ENCODE measurements around the gene MAP2K5. TPM values are rescaled to one million over a fixed set of nuclear protein-coding genes. Genes with fewer than 3 reads are reported as not detected.

The MAP2K5 gene
- total RNA-seq, 2 experiments from 2014 or later, result 15.4 to 20.6 TPM

- CTCF ChIA-PET, result interaction anchor here (0.5 to 3.7 kb wide), 8 partner anchors 11 to 932 kb away, joined by 3 to 46 read pairs (median 4); no protein-coding TSS in a partner anchor
- peaks cover 58% of the 10 kb centered on the region for H3K27me3 Mint-ChIP-seq (ENCODE audit: low read depth)
- peak overlapping the region; percentile 65 for H3K4me3 Mint-ChIP-seq
- DNase-seq, result no peak
- no peaks in the 10 kb centered on the region for H3K36me3 Mint-ChIP-seq (ENCODE audit: low read depth)
- peaks cover 36% of the 10 kb centered on the region for H3K4me1 Mint-ChIP-seq (ENCODE audit: low read depth)
- intact Hi-C loops (cut with micrococcal nuclease), result loop anchor here (5.0 kb wide), 2 partner anchors 72 to 767 kb away; partner anchors contain the start of gene SMAD3
- no peak overlapping the region for H3K27ac Mint-ChIP-seq
- H3K9me3 Mint-ChIP-seq, result no peaks in the 10 kb centered on the region
These were observed 292.2 kb downstream of the MAP2K5 start for GRCh38 chr15:67834581-67835296.

GRCh38 chr15:67835297-67836133, 293.0 kb downstream of the MAP2K5 start:
- H3K4me3 Mint-ChIP-seq, result peak overlapping the region; percentile 65
- peaks cover 4% of the 10 kb centered on the region for H3K36me3 Mint-ChIP-seq (ENCODE audit: low read depth)
- H3K27me3 Mint-ChIP-seq (ENCODE audit: low read depth), result peaks cover 55% of the 10 kb centered on the region
- CTCF ChIA-PET, result interaction anchor here (0.6 to 3.7 kb wide), 20 partner anchors 11 to 933 kb away, joined by 3 to 46 read pairs (median 4); partner anchors contain the start of gene C15orf61
- DNase-seq, result no peak
- H3K27ac Mint-ChIP-seq, result no peak overlapping the region
- intact Hi-C loops (cut with micrococcal nuclease), result loop anchor here (1.0 to 5.0 kb wide), 5 partner anchors 73 to 889 kb away; partner anchors contain the start of gene SMAD3
- no peaks in the 10 kb centered on the region for H3K9me3 Mint-ChIP-seq
- H3K4me1 Mint-ChIP-seq (ENCODE audit: low read depth), result peaks cover 39% of the 10 kb centered on the region

GRCh38 chr15:67836134-67836455, 293.6 kb downstream of the MAP2K5 start:
- intact Hi-C loops (cut with micrococcal nuclease), result loop anchor here (1.0 to 5.0 kb wide), 5 partner anchors 74 to 890 kb away; partner anchors contain the start of gene SMAD3
- H3K4me3 Mint-ChIP-seq, result peak overlapping the region; percentile 65
- no peaks in the 10 kb centered on the region for H3K9me3 Mint-ChIP-seq
- H3K27me3 Mint-ChIP-seq (ENCODE audit: low read depth), result peaks cover 49% of the 10 kb centered on the region
- H3K36me3 Mint-ChIP-seq (ENCODE audit: low read depth), result peaks cover 4% of the 10 kb centered on the region
- no peak overlapping the region for H3K27ac Mint-ChIP-seq
- CTCF ChIA-PET, result interaction anchor here (0.7 to 3.7 kb wide), 17 partner anchors 16 to 887 kb away, joined by 3 to 46 read pairs (median 4); partner anchors contain the start of gene C15orf61
- H3K4me1 Mint-ChIP-seq (ENCODE audit: low read depth), result peaks cover 42% of the 10 kb centered on the region
- DNase-seq, result no peak

- no peaks in the 10 kb centered on the region for H3K9me3 Mint-ChIP-seq
- peaks cover 46% of the 10 kb centered on the region for H3K4me1 Mint-ChIP-seq (ENCODE audit: low read depth)
- peak; percentile 68 for DNase-seq
- peaks cover 46% of the 10 kb centered on the region for H3K27me3 Mint-ChIP-seq (ENCODE audit: low read depth)
- no peak overlapping the region for H3K27ac Mint-ChIP-seq
- CTCF ChIA-PET, result interaction anchor here (0.7 to 3.7 kb wide), 15 partner anchors 16 to 887 kb away, joined by 3 to 46 read pairs (median 4); partner anchors contain the start of gene C15orf61
- intact Hi-C loops (cut with micrococcal nuclease), result loop anchor here (1.0 to 5.0 kb wide), 5 partner anchors 74 to 890 kb away; partner anchors contain the start of gene SMAD3
- peak overlapping the region; percentile 65 for H3K4me3 Mint-ChIP-seq
- H3K36me3 Mint-ChIP-seq (ENCODE audit: low read depth), result peaks cover 4% of the 10 kb centered on the region
These were observed 294.0 kb downstream of the MAP2K5 start for GRCh38 chr15:67836477-67836876.

- Mint-ChIP-seq H3K27me3 (ENCODE audit: low read depth) (peaks cover 42% of the 10 kb centered on the region), H3K9me3 (no peaks in the 10 kb centered on the region), H3K4me3 (no peak overlapping the region), H3K36me3 (ENCODE audit: low read depth) (peaks cover 4% of the 10 kb centered on the region), H3K27ac (no peak overlapping the region), H3K4me1 (ENCODE audit: low read depth) (peaks cover 47% of the 10 kb centered on the region)
- CTCF ChIA-PET, result interaction anchor here (1.1 to 3.7 kb wide), 2 partner anchors 289 to 379 kb away, joined by 3 to 46 read pairs; no protein-coding TSS in a partner anchor
- intact Hi-C loops (cut with micrococcal nuclease), result loop anchor here (1.0 to 5.0 kb wide), 5 partner anchors 75 to 891 kb away; partner anchors contain the start of gene SMAD3
- DNase-seq, result no peak
These were observed 294.5 kb downstream of the MAP2K5 start for GRCh38 chr15:67836955-67837354.

GRCh38 chr15:67838789-67839332, 296.4 kb downstream of the MAP2K5 start:
- intact Hi-C loops (cut with micrococcal nuclease), result loop anchor here (1.0 to 5.0 kb wide), 4 partner anchors 77 to 772 kb away; partner anchors contain the start of gene SMAD3
- H3K27ac Mint-ChIP-seq, result no peak overlapping the region
- H3K4me1 Mint-ChIP-seq (ENCODE audit: low read depth), result peaks cover 36% of the 10 kb centered on the region

GRCh38 chr15:67839499-67839928, 297.0 kb downstream of the MAP2K5 start:
- peak; percentile 36 for DNase-seq
- peaks cover 30% of the 10 kb centered on the region for H3K4me1 Mint-ChIP-seq (ENCODE audit: low read depth)
- peak overlapping the region; percentile 93 for H3K27ac Mint-ChIP-seq
- H3K4me3 Mint-ChIP-seq, result peak overlapping the region; percentile 89
- intact Hi-C loops (cut with micrococcal nuclease), result loop anchor here (1.0 to 5.0 kb wide), 3 partner anchors 77 to 772 kb away; partner anchors contain the start of gene SMAD3
- peaks cover 4% of the 10 kb centered on the region for H3K36me3 Mint-ChIP-seq (ENCODE audit: low read depth)
- CTCF ChIA-PET, result interaction anchor here (0.6 to 1.2 kb wide), 2 partner anchors 316 to 382 kb away, joined by 3 to 4 read pairs; no protein-coding TSS in a partner anchor
- no peaks in the 10 kb centered on the region for H3K9me3 Mint-ChIP-seq
- peaks cover 21% of the 10 kb centered on the region for H3K27me3 Mint-ChIP-seq (ENCODE audit: low read depth)

More at GRCh38 chr15:67838789-67839332, 296.4 kb downstream of the MAP2K5 start:
- Mint-ChIP-seq H3K9me3 (no peaks in the 10 kb centered on the region), H3K27me3 (ENCODE audit: low read depth) (peaks cover 26% of the 10 kb centered on the region), H3K36me3 (ENCODE audit: low read depth) (peaks cover 4% of the 10 kb centered on the region), H3K4me3 (peak overlapping the region; percentile 59)
- DNase-seq, result no peak
- CTCF ChIA-PET, result interaction anchor here (1.2 kb wide), 1 partner anchor 381 kb away, joined by 4 read pairs; no protein-coding TSS in a partner anchor

GRCh38 chr15:67839929-67840748, 297.6 kb downstream of the MAP2K5 start, which contains the start of gene RNU6-1:
Gene RNU6-1, minus strand, starts transcription at chr15:67840045.
- intact Hi-C loops (cut with micrococcal nuclease), result loop anchor here (1.0 to 5.0 kb wide), 9 partner anchors 15 to 773 kb away; partner anchors contain the start of genes C15orf61, PIAS1 and SMAD3
- Mint-ChIP-seq H3K4me1 (ENCODE audit: low read depth) (peaks cover 24% of the 10 kb centered on the region), H3K4me3 (peak within 1 kb of the TSS; percentile 89), H3K27ac (peak within 1 kb of the TSS; percentile 93), H3K27me3 (ENCODE audit: low read depth) (peaks cover 15% of the 10 kb centered on the region), H3K9me3 (no peaks in the 10 kb centered on the region), H3K36me3 (ENCODE audit: low read depth) (peaks cover 4% of the 10 kb centered on the region)
- DNase-seq, result peak; percentile 94
- CTCF ChIA-PET, result interaction anchor here (0.6 to 1.5 kb wide), 5 partner anchors 23 to 315 kb away, joined by 3 to 4 read pairs (median 3); no protein-coding TSS in a partner anchor

- peaks cover 9% of the 10 kb centered on the region for H3K27me3 Mint-ChIP-seq (ENCODE audit: low read depth)
- H3K27ac Mint-ChIP-seq, result peak overlapping the region; percentile 93
- H3K9me3 Mint-ChIP-seq, result no peaks in the 10 kb centered on the region
- H3K4me1 Mint-ChIP-seq (ENCODE audit: low read depth), result peaks cover 19% of the 10 kb centered on the region
- CTCF ChIA-PET, result interaction anchor here (0.7 to 1.5 kb wide), 5 partner anchors 22 to 414 kb away, joined by 3 to 4 read pairs (median 3); no protein-coding TSS in a partner anchor
- intact Hi-C loops (cut with micrococcal nuclease), result loop anchor here (1.0 to 5.0 kb wide), 6 partner anchors 14 to 534 kb away; partner anchors contain the start of genes C15orf61 and PIAS1
- H3K4me3 Mint-ChIP-seq, result peak overlapping the region; percentile 89
- H3K36me3 Mint-ChIP-seq (ENCODE audit: low read depth), result peaks cover 4% of the 10 kb centered on the region
- DNase-seq, result peak; percentile 37
These were observed 298.4 kb downstream of the MAP2K5 start for GRCh38 chr15:67840749-67841512.

GRCh38 chr15:67841513-67841762, 298.9 kb downstream of the MAP2K5 start:
- Mint-ChIP-seq H3K27me3 (ENCODE audit: low read depth) (peaks cover 5% of the 10 kb centered on the region), H3K36me3 (ENCODE audit: low read depth) (peaks cover 4% of the 10 kb centered on the region), H3K4me3 (peak overlapping the region; percentile 89), H3K9me3 (no peaks in the 10 kb centered on the region), H3K27ac (no peak overlapping the region), H3K4me1 (ENCODE audit: low read depth) (peaks cover 15% of the 10 kb centered on the region)
- CTCF ChIA-PET, result interaction anchor here (0.7 to 1.5 kb wide), 6 partner anchors 22 to 415 kb away, joined by 3 to 4 read pairs (median 4); no protein-coding TSS in a partner anchor
- intact Hi-C loops (cut with micrococcal nuclease), result loop anchor here (2.0 to 5.0 kb wide), 2 partner anchors 211 to 535 kb away; partner anchors contain the start of gene PIAS1
- no peak for DNase-seq

Measured in activated naive CD4-positive, alpha-beta T cell treated with anti-CD3 and anti-CD28 coated beads for 36 hours (primary cell).